ENCODE data around the gene C15orf61.

GRCh38 chr15:67547836-67548235, 26.9 kb downstream of the C15orf61 start:
- TF ChIP-seq, protein P1, sequence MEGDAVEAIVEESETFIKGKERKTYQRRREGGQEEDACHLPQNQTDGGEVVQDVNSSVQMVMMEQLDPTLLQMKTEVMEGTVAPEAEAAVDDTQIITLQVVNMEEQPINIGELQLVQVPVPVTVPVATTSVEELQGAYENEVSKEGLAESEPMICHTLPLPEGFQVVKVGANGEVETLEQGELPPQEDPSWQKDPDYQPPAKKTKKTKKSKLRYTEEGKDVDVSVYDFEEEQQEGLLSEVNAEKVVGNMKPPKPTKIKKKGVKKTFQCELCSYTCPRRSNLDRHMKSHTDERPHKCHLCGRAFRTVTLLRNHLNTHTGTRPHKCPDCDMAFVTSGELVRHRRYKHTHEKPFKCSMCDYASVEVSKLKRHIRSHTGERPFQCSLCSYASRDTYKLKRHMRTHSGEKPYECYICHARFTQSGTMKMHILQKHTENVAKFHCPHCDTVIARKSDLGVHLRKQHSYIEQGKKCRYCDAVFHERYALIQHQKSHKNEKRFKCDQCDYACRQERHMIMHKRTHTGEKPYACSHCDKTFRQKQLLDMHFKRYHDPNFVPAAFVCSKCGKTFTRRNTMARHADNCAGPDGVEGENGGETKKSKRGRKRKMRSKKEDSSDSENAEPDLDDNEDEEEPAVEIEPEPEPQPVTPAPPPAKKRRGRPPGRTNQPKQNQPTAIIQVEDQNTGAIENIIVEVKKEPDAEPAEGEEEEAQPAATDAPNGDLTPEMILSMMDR (IDR thresholded peaks at IDR 0.05; ENCODE audit: low read depth, low read length, missing input control) = no peak
- TF ChIP-seq, protein P2, sequence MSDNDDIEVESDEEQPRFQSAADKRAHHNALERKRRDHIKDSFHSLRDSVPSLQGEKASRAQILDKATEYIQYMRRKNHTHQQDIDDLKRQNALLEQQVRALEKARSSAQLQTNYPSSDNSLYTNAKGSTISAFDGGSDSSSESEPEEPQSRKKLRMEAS (IDR thresholded peaks at IDR 0.05) = no peak
- TF ChIP-seq, protein P3, sequence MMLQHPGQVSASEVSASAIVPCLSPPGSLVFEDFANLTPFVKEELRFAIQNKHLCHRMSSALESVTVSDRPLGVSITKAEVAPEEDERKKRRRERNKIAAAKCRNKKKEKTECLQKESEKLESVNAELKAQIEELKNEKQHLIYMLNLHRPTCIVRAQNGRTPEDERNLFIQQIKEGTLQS (IDR thresholded peaks at IDR 0.05) = no peak
- TF ChIP-seq SP1 (IDR thresholded peaks at IDR 0.05) = no peak
